Smooth muscle cell (in vitro differentiated cells): ENCODE measurements around the gene BLCAP. TPM values are rescaled to one million over a fixed set of nuclear protein-coding genes. Genes with fewer than 3 reads are reported as not detected.
"Not testable (repeated sequence)": the region's sequence is repeated elsewhere in the genome, so short reads cannot be mapped to it uniquely, and the experiment has no call there.

Source experiments
- DNase-seq: peaks from one replicate; lab custom pipeline; 2025; ENCODE audit not compliant: unreplicated experiment; lab: John Stamatoyannopoulos, UW
- H2AFZ ChIP-seq: fragments of 200-600 bp; sonication (generic); 2 replicates; pipeline ENCODE4 v1.6.0; 2016; ENCODE audit warnings: antibody characterized with exemption, low read depth, mild to moderate bottlenecking
- H3F3A ChIP-seq: fragments of 200-600 bp; sonication (generic); 2 replicates; pipeline ENCODE4 v1.6.0; 2017; ENCODE audit warnings: antibody characterized with exemption, low read depth
- H3K27ac ChIP-seq: fragments of 200-600 bp; sonication (generic); 2 replicates; pipeline ENCODE4 v1.5.1; 2016; ENCODE audit warnings: low read depth, mild to moderate bottlenecking
- H3K27me3 ChIP-seq: fragments of 200-600 bp; sonication (generic); 2 replicates; pipeline ENCODE4 v1.6.1; 2016; ENCODE audit warnings: low read depth, mild to moderate bottlenecking
- H3K36me3 ChIP-seq: fragments of 200-600 bp; sonication (generic); 2 replicates; pipeline ENCODE4 v1.5.1; 2016; ENCODE audit warnings: low read depth
- H3K4me1 ChIP-seq: fragments of 200-600 bp; sonication (generic); 2 replicates; pipeline ENCODE4 v1.5.1; 2016; ENCODE audit warnings: low read depth
- H3K4me2 ChIP-seq: fragments of 200-600 bp; sonication (generic); 2 replicates; pipeline ENCODE4 v1.6.0; 2016; ENCODE audit warnings: mild to moderate bottlenecking
- H3K4me3 ChIP-seq: fragments of 200-600 bp; sonication (generic); 2 replicates; pipeline ENCODE4 v1.5.1; 2016; ENCODE audit warnings: mild to moderate bottlenecking
- H3K79me2 ChIP-seq: fragments of 200-600 bp; sonication (generic); 2 replicates; pipeline ENCODE4 v1.6.0; 2016; ENCODE audit warnings: low read depth, mild to moderate bottlenecking
- H3K9ac ChIP-seq: fragments of 200-600 bp; sonication (generic); 2 replicates; pipeline ENCODE4 v1.6.0; 2016; ENCODE audit warnings: low read depth
- H3K9me3 ChIP-seq: fragments of 200-600 bp; sonication (generic); replicated peaks from 2 replicates; pipeline ENCODE4 v1.5.1; 2016; ENCODE audit warnings: low read depth
- H4K20me1 ChIP-seq: fragments of 200-600 bp; sonication (generic); 2 replicates; pipeline ENCODE4 v1.6.0; 2016; ENCODE audit warnings: low read depth
- CTCF ChIP-seq: fragments of 200-600 bp; sonication (generic); IDR thresholded peaks from 2 replicates; pipeline ENCODE4 v1.5.1; 2017; ENCODE audit warnings: borderline replicate concordance, mild to moderate bottlenecking, antibody characterized with exemption; ENCODE audit not compliant: insufficient read depth, poor library complexity, severe bottlenecking
- WGBS: methylation state at CpG from one replicate; pipeline ENCODE4 v1.1.7; 2016; ENCODE audit warnings: low lambda C conversion rate; 5-methylcytosine and 5-hydroxymethylcytosine counted together
- polyA plus RNA-seq: library from polyadenylated mRNA; unstranded; fragments of >200 nt; fragmentation: Nextera tagmentation; extraction: Ambion mirVana; gene quantifications from 2 replicates; pipeline ENCODE4 v1.2.1, GENCODE V29; 2016
- total RNA-seq: library from RNA; depleted of rRNA; stranded (reverse); fragments of >200 nt; gene quantifications from 2 replicates; pipeline ENCODE4 v1.2.3, GENCODE V29; 2014

Gene BLCAP
- total and polyA plus RNA-seq, 2 experiments from 2014 or later, result 34.2 to 45.9 TPM

- Histone ChIP-seq H3K9ac (no peak overlapping the region), H4K20me1 (no peaks in the 10 kb centered on the region), H3K4me3 (no peak overlapping the region), H3F3A (no peaks in the 10 kb centered on the region), H3K27ac (no peak overlapping the region), H3K36me3 (no peaks in the 10 kb centered on the region), H3K4me2 (no peak overlapping the region), H3K79me2 (no peaks in the 10 kb centered on the region), H3K27me3 (no peaks in the 10 kb centered on the region), H3K4me1 (no peaks in the 10 kb centered on the region), H2AFZ (no peak overlapping the region), H3K9me3 (no peaks in the 10 kb centered on the region)
- TF ChIP-seq CTCF, result no peak
- WGBS, result 94% methylated on average over 11 of the region's 11 CpGs
- no peak for DNase-seq
Observed at GRCh38 chr20:37473249-37474000, 54.3 kb downstream of the BLCAP start.

- 91% methylated on average over 6 of the region's 6 CpGs for WGBS
- not testable (repeated sequence) for DNase-seq, H3K4me3 ChIP-seq, H3K27ac ChIP-seq, H3K79me2 ChIP-seq, H3K36me3 ChIP-seq, H3K9ac ChIP-seq, H4K20me1 ChIP-seq, H3K27me3 ChIP-seq, H3F3A ChIP-seq, H3K4me1 ChIP-seq, H3K4me2 ChIP-seq, H3K9me3 ChIP-seq, H2AFZ ChIP-seq
Observed at GRCh38 chr20:37472435-37472834, 55.2 kb downstream of the BLCAP start.

GRCh38 chr20:37471741-37472235 is 55.9 kb downstream of the BLCAP start:
- WGBS, result 71% methylated on average over 7 of the region's 7 CpGs
- no peaks in the 10 kb centered on the region for H3K27me3 ChIP-seq
- H3K9me3 ChIP-seq, result no peaks in the 10 kb centered on the region
- no peaks in the 10 kb centered on the region for H3K36me3 ChIP-seq
- H2AFZ ChIP-seq, result no peak overlapping the region
- no peak overlapping the region for H3K4me3 ChIP-seq
- no peak overlapping the region for H3K9ac ChIP-seq
- H3F3A ChIP-seq, result no peaks in the 10 kb centered on the region
- no peaks in the 10 kb centered on the region for H4K20me1 ChIP-seq
- no peak overlapping the region for H3K27ac ChIP-seq
- no peaks in the 10 kb centered on the region for H3K4me1 ChIP-seq
- no peak for TF ChIP-seq CTCF
- no peaks in the 10 kb centered on the region for H3K79me2 ChIP-seq
- H3K4me2 ChIP-seq, result no peak overlapping the region
- DNase-seq, result no peak

- H3K79me2 ChIP-seq, H4K20me1 ChIP-seq: not testable (repeated sequence)
- WGBS, result 96% methylated on average over 8 of the region's 8 CpGs
Observed at GRCh38 chr20:37470190-37470589, 57.5 kb downstream of the BLCAP start.

More at GRCh38 chr20:37470190-37470589, 57.5 kb downstream of the BLCAP start:
- not testable (repeated sequence) for H2AFZ ChIP-seq, DNase-seq, H3K4me3 ChIP-seq, H3K27ac ChIP-seq, H3K9ac ChIP-seq, H3K36me3 ChIP-seq, H3K9me3 ChIP-seq, H3F3A ChIP-seq, H3K27me3 ChIP-seq, H3K4me1 ChIP-seq, H3K4me2 ChIP-seq
